Motor neuron (in vitro differentiated cells): ENCODE measurements around the gene MAGI2. TPM values are rescaled to one million over a fixed set of nuclear protein-coding genes. Genes with fewer than 3 reads are reported as not detected.
A peak's percentile ranks its signal among the peaks of the same experiment; 100 is the strongest.

Source experiments
- ATAC-seq, 8 experiments: fragments of 200-7000 bp; cut with Tn5 transposase; replicated peaks in 6 of 8; 2 replicates each; pipeline ENCODE4 v1.8.0; 2021; ENCODE audit warnings: mild to moderate bottlenecking in 8 of 8, moderate library complexity in 8 of 8
- H3K27ac ChIP-seq, 2 donors: fragments of 250-450 bp; sonication (Bioruptor Pico); 2 replicates each; pipeline ENCODE4 v1.9.0; 2021; ENCODE audit warnings: antibody characterized with exemption in 2 of 2, mild to moderate bottlenecking in 2 of 2, moderate library complexity in 1 of 2
- H3K4me1 ChIP-seq, 2 donors: fragments of 250-450 bp; sonication (Bioruptor Pico); replicated peaks in 1 of 2; 2 replicates each; pipeline ENCODE4 v1.6.1; 2021; ENCODE audit warnings: antibody characterized with exemption in 2 of 2, mild to moderate bottlenecking in 2 of 2, moderate library complexity in 1 of 2
- H3K4me3 ChIP-seq, 5 donors: fragments of 250-450 bp; sonication (Bioruptor Pico); 2 replicates each; pipeline ENCODE4 v1.9.0; 2021; ENCODE audit warnings: antibody characterized with exemption in 5 of 5, mild to moderate bottlenecking in 5 of 5, moderate library complexity in 4 of 5
- WGBS, 10 experiments: fragments of 450-650 bp; shearing (Covaris generic); methylation state at CpG; one replicate each; pipeline ENCODE4 v1.0.0; 2022; 5-methylcytosine and 5-hydroxymethylcytosine counted together
- in situ Hi-C, 9 experiments: fragments of 400-800 bp; cut with MboI; loops; one replicate each; pipeline ENCODE4 v1.15.0; 2021; ENCODE audit warnings: low sequenced_read_pairs in 9 of 9, low pct_unique_long_range_greater_than_20kb in 2 of 9; ENCODE audit not compliant: unreplicated experiment in 9 of 9
- total RNA-seq, 8 experiments: library from RNA; unstranded; fragments of 300-600 nt; gene quantifications; 2 replicates each; pipeline versions ENCODE4 v1.2.3 to v1.2.4, GENCODE V29; 2022

The MAGI2 gene
- total RNA-seq, 8 experiments from 2014 or later, result 8.8 to 81.9 (median 28.2) TPM

DNA sequence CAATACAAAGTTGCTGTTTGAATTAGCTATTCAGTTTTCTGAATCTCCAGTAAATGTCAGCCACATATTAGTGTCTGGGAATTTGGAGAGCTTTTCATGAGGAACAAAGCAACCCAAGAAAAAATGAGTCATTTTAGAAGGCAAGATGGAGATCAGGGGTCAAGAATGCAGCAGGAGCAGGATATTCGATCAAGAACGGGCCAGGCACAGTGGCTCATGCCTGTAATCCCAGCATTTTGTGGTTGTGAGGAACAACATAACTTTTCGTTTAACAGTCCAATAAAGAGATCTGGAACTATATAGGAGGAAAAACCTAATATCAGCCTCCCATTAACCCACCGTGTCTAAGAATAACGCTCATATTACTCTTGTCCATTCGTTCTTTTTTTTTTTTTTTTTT, 600.5 kb downstream of the MAGI2 start:
- no peak overlapping the region for H3K4me3 ChIP-seq
- WGBS, 10 experiments, result 62 to 100% (median 89%) methylated on average over 2 to 6 of the region's 6 CpGs
- H3K4me1 ChIP-seq, result no peaks in the 10 kb centered on the region
- no peak for ATAC-seq
- no peak overlapping the region for H3K27ac ChIP-seq
- in situ Hi-C loops, result no loop called here

DNA sequence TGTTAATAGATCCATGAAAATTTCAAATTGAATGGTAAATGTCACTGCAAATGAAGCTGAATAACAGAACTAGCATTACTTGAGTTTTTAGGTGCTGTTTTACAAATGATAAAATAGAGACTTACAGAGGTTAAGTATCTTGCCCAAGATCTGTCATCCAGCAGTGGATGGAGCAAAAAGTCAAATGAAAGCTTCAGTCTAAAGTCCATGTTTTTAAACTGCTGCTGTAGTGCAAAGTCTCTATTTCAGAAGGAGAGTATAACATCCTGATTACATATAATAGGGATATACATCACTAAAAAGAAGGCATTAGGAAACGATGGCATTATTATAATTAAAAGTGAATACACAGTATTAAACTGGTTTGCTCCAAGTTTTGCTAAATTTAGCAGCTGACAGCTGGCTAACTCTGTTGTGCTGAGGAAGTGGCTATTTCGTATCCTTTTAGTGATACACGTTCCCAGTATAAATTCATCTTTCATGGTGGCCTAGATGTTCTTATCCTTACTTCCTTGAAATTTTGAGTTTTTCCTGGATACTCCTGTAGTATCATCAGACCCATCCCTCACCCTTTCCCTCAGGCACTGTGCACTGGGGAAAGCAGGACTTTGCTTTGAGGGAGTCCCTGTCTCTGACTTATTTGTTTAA, 603.2 kb downstream of the MAGI2 start:
- 0 to 100% (median 78%) methylated on average over 1 to 3 of the region's 3 CpGs; no CpG with 5 or more reads in 2 of the 10 experiments for WGBS, 10 experiments
- peaks cover 0 to 2% of the 10 kb centered on the region in 2 donors for H3K4me1 ChIP-seq
- no peak overlapping the region for H3K27ac ChIP-seq
- no peak overlapping the region for H3K4me3 ChIP-seq
- in situ Hi-C loops, result no loop called here
- no peak for ATAC-seq

DNA sequence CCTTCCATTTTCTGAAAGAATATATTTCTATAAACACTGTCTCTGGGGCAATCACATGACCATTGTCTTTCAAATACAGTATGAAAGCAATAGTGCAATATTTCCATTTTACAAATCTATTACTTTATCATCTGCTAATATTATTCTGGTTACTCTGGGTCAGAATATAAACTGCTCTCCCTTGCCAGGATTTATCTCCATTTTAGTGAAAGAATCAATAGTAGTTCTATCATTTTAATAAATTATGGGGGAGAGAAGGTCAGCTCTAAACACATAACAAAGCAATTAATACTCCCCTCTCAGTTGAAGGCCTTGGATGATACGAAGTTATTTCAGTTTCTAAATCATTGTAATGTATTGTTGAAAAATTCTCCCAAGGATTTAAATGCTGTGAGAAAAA, 608.3 kb downstream of the MAGI2 start:
- in situ Hi-C loops, result no loop called here
- 0 to 67% (median 20%) methylated on average over 1 of the region's 1 CpG; no CpG with 5 or more reads in 1 of the 10 experiments for WGBS, 10 experiments
- Histone ChIP-seq H3K4me1 (peaks cover 0 to 5% of the 10 kb centered on the region in 2 donors), H3K4me3 (no peak overlapping the region), H3K27ac (no peak overlapping the region)
- peak in 3 of 8 experiments; percentile 58 to 77 (median 70) for ATAC-seq

DNA sequence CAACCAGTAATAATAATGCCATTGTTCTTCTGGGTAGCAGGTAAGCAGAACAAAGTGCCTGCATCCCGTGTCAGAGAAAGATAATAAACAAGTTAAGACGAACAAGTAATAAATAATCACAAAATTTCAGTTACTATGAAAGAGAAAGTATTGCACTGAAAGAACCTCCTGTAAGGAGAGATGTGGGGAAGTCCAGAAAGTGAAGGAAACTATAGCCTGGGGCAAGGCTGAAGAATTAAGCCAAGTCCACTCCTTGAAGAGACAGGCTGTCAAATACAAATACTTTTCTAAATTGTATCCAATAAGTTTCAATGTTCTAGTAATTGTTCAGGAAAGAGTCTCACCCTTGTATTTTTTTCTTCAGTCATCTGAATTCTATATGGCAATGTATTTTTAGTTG, 611.4 kb downstream of the MAGI2 start:
- H3K27ac ChIP-seq, result no peak overlapping the region
- in situ Hi-C loops, result no loop called here
- H3K4me1 ChIP-seq, result peaks cover 0 to 5% of the 10 kb centered on the region in 2 donors
- ATAC-seq, result peak in 2 of 8 experiments; percentile 50 to 54
- WGBS, 10 experiments, result 52 to 100% (median 87%) methylated on average over 1 to 2 of the region's 2 CpGs; no CpG with 5 or more reads in 4 of the 10 experiments
- H3K4me3 ChIP-seq, result no peak overlapping the region

DNA sequence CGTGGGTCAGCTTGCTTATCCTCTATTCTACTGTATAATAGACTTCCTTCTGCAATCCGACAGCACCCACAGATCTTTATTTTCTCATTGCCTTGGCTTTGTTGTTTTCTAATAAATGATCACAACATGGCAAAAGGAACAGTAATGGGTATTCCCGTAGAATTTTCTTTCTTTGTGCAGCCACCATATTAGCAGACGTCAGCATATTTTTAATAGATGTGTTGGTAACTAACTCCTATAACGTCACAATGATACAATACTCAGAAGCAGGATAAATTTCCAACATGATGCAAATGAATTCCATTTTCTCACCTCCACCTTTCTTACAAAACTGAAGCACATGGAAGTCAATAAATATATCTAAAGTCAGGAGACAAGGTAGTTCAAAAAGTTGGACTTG, 617.6 kb downstream of the MAGI2 start:
- no peak for ATAC-seq
- Histone ChIP-seq H3K27ac (no peak overlapping the region), H3K4me3 (no peak overlapping the region), H3K4me1 (no peaks in the 10 kb centered on the region)
- in situ Hi-C loops, result no loop called here
- 46 to 100% (median 90%) methylated on average over 1 to 5 of the region's 5 CpGs for WGBS, 10 experiments

DNA sequence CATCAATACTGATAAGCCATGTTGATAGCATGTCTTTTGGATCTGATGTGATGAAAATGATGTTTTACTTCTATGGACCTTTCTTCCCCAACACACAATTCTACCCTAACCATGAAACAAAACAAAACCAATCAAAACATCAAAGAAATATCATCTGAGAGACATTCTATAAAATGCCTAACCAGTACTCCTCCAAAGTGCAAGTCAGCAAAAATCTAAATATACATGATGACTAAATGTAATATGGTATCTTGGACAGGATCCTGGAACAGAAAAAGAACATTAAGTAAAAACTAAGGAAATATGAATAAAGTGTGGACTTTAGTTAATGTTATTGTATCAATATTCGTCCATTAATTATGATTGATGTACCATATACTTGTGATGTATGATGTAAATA, 625.1 kb downstream of the MAGI2 start:
- no peak overlapping the region for H3K27ac ChIP-seq
- 0 to 100% (median 51%) methylated on average over 1 of the region's 1 CpG for WGBS, 10 experiments
- no peak for ATAC-seq
- in situ Hi-C loops, result no loop called here
- no peak overlapping the region for H3K4me3 ChIP-seq
- H3K4me1 ChIP-seq, result no peaks in the 10 kb centered on the region

DNA sequence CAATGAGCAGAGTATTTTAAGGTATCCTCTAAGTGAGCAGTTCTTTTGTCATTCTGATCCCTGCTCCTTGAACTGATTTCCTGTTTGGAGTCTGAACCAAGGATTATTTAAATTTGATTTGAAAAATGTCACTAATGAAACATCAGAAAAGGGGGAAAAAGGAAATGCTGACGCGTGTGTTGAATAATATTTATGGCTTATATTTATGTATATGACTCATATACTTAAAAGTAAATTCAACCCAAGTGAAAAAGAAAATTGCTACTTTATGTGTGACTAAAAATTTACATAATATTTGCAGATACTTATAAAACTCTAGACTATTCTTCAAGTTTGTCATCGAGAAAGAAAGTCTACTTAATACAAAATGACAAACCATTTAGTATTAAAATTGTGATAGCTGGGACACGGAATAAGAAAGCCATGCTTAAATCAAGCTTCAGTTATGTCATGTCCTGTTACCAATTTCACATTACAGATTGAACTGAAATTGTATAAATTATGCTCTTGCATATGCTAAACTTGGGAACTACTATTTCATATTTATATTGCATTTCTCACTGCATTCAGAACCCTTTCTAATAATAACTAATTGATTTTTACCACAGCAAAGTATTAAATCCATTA, 649.9 kb downstream of the MAGI2 start:
- peak in 3 of 8 experiments; percentile 61 to 73 (median 61) for ATAC-seq
- in situ Hi-C loops, result no loop called here
- Histone ChIP-seq H3K4me3 (no peak overlapping the region), H3K4me1 (no peaks in the 10 kb centered on the region), H3K27ac (no peak overlapping the region)
- 4 to 93% (median 54%) methylated on average over 3 to 4 of the region's 4 CpGs; no CpG with 5 or more reads in 2 of the 10 experiments for WGBS, 10 experiments

DNA sequence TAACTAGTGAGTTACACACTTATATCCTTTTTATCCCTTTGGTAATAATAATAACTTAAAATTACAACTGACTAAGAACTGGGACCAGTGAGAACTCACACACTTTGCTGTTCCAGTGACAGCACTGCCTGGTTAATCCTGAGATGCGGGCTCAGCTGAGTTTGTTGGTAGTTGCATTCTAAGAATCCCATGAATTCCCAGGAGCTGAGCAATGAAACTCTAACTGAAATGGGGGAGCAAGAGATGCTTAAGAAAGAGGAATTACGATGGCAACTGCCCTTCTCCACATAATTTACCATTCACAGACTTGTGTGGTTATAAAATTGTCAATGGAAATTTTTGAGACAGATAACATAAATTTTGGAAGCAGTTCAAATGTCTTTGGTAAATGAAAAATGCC, 659.4 kb downstream of the MAGI2 start:
- Histone ChIP-seq H3K4me3 (no peak overlapping the region), H3K4me1 (no peaks in the 10 kb centered on the region), H3K27ac (no peak overlapping the region)
- WGBS, 10 experiments, result 0 to 100% (median 100%) methylated on average over 1 to 2 of the region's 2 CpGs; no CpG with 5 or more reads in 3 of the 10 experiments
- no peak for ATAC-seq
- in situ Hi-C loops, result no loop called here

DNA sequence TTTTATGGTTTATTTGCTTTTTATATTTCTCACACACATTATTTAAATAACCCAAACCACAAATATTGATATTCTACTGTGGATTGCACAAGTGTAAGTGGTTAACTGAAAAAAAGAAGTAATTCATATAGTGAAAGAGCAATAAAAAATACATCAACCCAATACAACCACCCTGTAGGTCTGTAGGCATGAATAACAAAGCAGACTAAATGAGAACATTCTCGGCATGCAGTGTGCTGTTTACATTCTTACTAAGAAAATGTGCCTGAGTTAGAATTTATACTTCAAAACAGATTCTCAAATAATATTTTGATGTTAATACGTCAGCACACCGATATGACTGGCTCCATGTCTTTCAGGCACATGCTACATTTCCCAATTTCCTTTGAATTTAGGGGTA, 660.8 kb downstream of the MAGI2 start:
- in situ Hi-C loops, result no loop called here
- Histone ChIP-seq H3K4me1 (no peaks in the 10 kb centered on the region), H3K4me3 (no peak overlapping the region), H3K27ac (no peak overlapping the region)
- peak in 1 of 8 experiments; percentile 36 for ATAC-seq
- 20 to 94% (median 74%) methylated on average over 1 to 3 of the region's 3 CpGs; no CpG with 5 or more reads in 2 of the 10 experiments for WGBS, 10 experiments

DNA sequence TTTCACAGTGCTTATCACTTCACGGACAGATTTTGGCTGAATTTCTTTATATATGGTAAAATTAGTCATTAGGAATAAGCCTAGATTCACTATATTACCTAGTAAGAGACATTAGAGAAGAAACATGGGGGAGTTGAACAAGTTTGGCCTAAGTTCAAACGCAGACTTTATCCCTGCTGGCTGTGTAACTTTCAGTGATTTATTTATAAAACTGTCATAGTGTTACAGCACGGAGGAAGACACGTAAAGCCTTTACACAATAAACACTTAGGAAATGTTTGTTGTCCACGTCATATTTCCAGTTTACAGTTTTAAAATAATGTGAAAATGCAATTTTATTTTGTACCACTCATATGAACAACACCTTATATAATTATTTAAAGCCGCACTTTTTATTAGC, 661.5 kb downstream of the MAGI2 start:
- in situ Hi-C loops, result no loop called here
- WGBS, 10 experiments, result 71 to 82% (median 75%) methylated on average over 3 to 6 of the region's 6 CpGs; no CpG with 5 or more reads in 1 of the 10 experiments
- Histone ChIP-seq H3K4me3 (no peak overlapping the region), H3K4me1 (no peaks in the 10 kb centered on the region), H3K27ac (no peak overlapping the region)
- ATAC-seq, result no peak

DNA sequence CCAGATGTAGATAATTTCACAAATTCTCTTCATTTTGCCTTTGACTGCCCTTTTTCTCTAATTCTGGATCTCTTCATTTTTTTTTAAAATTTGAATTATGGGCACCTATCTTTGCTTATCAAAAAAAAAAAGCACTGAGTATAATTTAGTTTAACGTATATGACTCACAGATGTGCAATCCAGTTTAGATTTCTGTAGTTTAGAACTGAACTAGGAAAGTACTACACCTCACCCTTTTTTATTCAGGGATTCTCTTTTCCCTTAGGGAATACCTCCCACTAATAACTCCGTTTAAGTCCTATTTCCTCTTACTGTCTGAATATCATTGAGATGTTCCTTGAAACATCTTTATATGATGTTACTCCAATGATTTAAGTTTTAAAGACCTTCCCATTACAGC, 665.0 kb downstream of the MAGI2 start:
- no peak overlapping the region for H3K4me3 ChIP-seq
- H3K4me1 ChIP-seq, result no peaks in the 10 kb centered on the region
- no peak overlapping the region for H3K27ac ChIP-seq
- ATAC-seq, result peak in 1 of 8 experiments; percentile 79
- WGBS, 10 experiments, result 0 to 90% (median 56%) methylated on average over 1 to 2 of the region's 2 CpGs; no CpG with 5 or more reads in 2 of the 10 experiments
- in situ Hi-C loops, result no loop called here

DNA sequence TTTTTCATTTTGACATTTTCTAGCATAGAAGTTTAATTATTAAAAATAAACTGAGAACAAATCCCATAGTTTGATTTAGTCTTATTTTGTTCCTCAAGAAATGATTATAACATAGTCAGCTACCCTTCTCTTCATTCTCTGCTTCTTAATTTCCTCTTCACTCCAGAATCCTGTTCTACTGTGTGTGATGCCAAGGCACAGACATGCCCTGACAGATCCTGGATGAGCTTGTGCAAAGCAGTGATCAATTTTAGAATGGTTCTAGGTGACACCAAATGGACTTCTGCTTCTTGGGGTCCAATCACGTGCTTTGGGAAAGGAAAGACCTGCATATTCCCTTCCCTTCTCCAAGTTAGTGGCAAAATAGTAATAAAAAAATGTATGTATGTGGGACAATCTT, 665.6 kb downstream of the MAGI2 start:
- H3K4me1 ChIP-seq, result no peaks in the 10 kb centered on the region
- no peak overlapping the region for H3K4me3 ChIP-seq
- 25 to 100% (median 95%) methylated on average over 1 of the region's 1 CpG; no CpG with 5 or more reads in 4 of the 10 experiments for WGBS, 10 experiments
- in situ Hi-C loops, result no loop called here
- peak in 1 of 8 experiments; percentile 16 for ATAC-seq
- no peak overlapping the region for H3K27ac ChIP-seq

DNA sequence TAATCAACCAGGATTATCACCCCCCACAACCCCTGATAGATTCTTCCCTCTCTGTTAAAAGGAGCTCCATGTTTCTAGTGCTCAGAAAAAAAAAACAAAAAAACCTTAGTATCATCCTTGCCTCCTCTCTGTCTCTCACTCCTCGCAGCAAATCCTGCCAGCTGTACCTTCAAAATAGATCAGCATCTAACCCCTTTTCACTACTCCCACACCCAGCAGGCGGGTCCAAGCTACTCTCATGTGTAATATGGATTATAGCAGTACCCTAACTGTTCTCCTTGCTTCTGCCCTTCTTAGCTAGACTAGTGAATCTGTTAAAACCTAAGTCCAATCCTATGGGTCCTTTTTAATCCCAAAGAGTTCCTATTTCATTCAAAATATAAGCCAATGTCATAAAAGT, 667.4 kb downstream of the MAGI2 start:
- Histone ChIP-seq H3K27ac (no peak overlapping the region), H3K4me1 (no peaks in the 10 kb centered on the region), H3K4me3 (no peak overlapping the region)
- 61 to 100% (median 82%) methylated on average over 1 to 2 of the region's 2 CpGs; no CpG with 5 or more reads in 4 of the 10 experiments for WGBS, 10 experiments
- ATAC-seq, result no peak
- in situ Hi-C loops, result no loop called here
